Posterior cingulate gyrus (tissue), 11 donors: ENCODE data around the gene CFAP74.
A peak's percentile ranks its signal among the peaks of the same experiment; 100 is the strongest.

ENCODE experiments used
- DNase-seq, 10 donors: peaks; one replicate each; pipeline versions ENCODE4 v3.0.0 to v3.0.0-alpha.2; 2020 to 2021; ENCODE audit warnings: mixed read lengths in 3 of 10
- intact Hi-C: fragments of 100-400 bp; cut with DNase I; formaldehyde crosslinking; loops from one replicate; pipeline ENCODE4 v1.15.1; 2023

The CFAP74 gene

GRCh38 chr1:2003541-2004131 is at the start of gene CFAP74:
CFAP74 (minus strand) TSS chr1:2003786; CDS start chr1:1990956, 12,830 bp downstream.
- DNase-seq, result peak in 9 of 10 donors; percentile 43 to 95 (median 68)
- intact Hi-C loops, result no loop called here

GRCh38 chr1:2053217-2053616 is 49.6 kb upstream of the CFAP74 start:
- intact Hi-C loops, result no loop called here
- DNase-seq, result no peak

- no peak for DNase-seq
- intact Hi-C loops, result no loop called here
These were observed 49.2 kb upstream of the CFAP74 start for GRCh38 chr1:2052756-2053155.

GRCh38 chr1:2052054-2052679 is 48.6 kb upstream of the CFAP74 start:
- intact Hi-C loops, result no loop called here
- DNase-seq, result no peak

- intact Hi-C loops, result no loop called here
- peak in 1 of 10 donors; percentile 68 for DNase-seq
These were observed 47.5 kb upstream of the CFAP74 start for GRCh38 chr1:2050793-2051682.

- no peak for DNase-seq
- intact Hi-C loops, result no loop called here
These were observed 46.8 kb upstream of the CFAP74 start for GRCh38 chr1:2050461-2050792.

GRCh38 chr1:2049718-2050431 is 46.3 kb upstream of the CFAP74 start, which contains the start of gene PRKCZ:
PRKCZ (plus strand) TSS chr1:2050411; CDS start chr1:2050631, 220 bp downstream.
- intact Hi-C loops, result no loop called here
- peak in 1 of 10 donors; percentile 76 for DNase-seq

GRCh38 chr1:2049225-2049717 is 45.7 kb upstream of the CFAP74 start:
- no peak for DNase-seq
- intact Hi-C loops, result no loop called here

GRCh38 chr1:2047749-2048729 is 44.5 kb upstream of the CFAP74 start:
- intact Hi-C loops, result no loop called here
- DNase-seq, result no peak

- intact Hi-C loops, result no loop called here
These were observed 43.6 kb upstream of the CFAP74 start for GRCh38 chr1:2046953-2047748.

GRCh38 chr1:2046174-2046917 is 42.8 kb upstream of the CFAP74 start:
- DNase-seq, result peak in 5 of 10 donors; percentile 53 to 79 (median 57)

More at GRCh38 chr1:2046953-2047748, 43.6 kb upstream of the CFAP74 start:
- DNase-seq, result no peak

GRCh38 chr1:2045468-2046173 is 42.0 kb upstream of the CFAP74 start:
- no peak for DNase-seq
- intact Hi-C loops, result loop anchor here (2.0 kb wide), 1 partner anchor 85 kb away; no protein-coding TSS in a partner anchor

More at GRCh38 chr1:2046174-2046917, 42.8 kb upstream of the CFAP74 start:
- intact Hi-C loops, result no loop called here

GRCh38 chr1:2044510-2045319 is 41.1 kb upstream of the CFAP74 start:
- intact Hi-C loops, result loop anchor here (2.0 to 5.0 kb wide), 2 partner anchors 84 to 102 kb away; no protein-coding TSS in a partner anchor

GRCh38 chr1:2043886-2044285 is 40.3 kb upstream of the CFAP74 start:
- no peak for DNase-seq
- intact Hi-C loops, result loop anchor here (2.0 to 5.0 kb wide), 2 partner anchors 83 to 102 kb away; no protein-coding TSS in a partner anchor

More at GRCh38 chr1:2044510-2045319, 41.1 kb upstream of the CFAP74 start:
- DNase-seq, result peak; percentile 64 to 96 (median 78)

GRCh38 chr1:2042830-2043773 is 39.5 kb upstream of the CFAP74 start:
- intact Hi-C loops, result loop anchor here (5.0 kb wide), 1 partner anchor 101 kb away; no protein-coding TSS in a partner anchor
- DNase-seq, result peak in 5 of 10 donors; percentile 44 to 93 (median 60)
